22Rv1 (cell line): Measurements from ENCODE around the gene KCNA2.

Experiments
- ZFX ChIP-seq: fragments of 450-650 bp; IDR thresholded peaks from 2 replicates; pipeline ENCODE4 v1.6.1; 2017; ENCODE audit warnings: antibody characterized with exemption, borderline replicate concordance
- TF ChIP-seq, protein P1 (sequence below): fragments of 450-650 bp; IDR thresholded peaks from 2 replicates; pipeline ENCODE4 v1.5.1; 2017; ENCODE audit warnings: mild to moderate bottlenecking

DNA sequence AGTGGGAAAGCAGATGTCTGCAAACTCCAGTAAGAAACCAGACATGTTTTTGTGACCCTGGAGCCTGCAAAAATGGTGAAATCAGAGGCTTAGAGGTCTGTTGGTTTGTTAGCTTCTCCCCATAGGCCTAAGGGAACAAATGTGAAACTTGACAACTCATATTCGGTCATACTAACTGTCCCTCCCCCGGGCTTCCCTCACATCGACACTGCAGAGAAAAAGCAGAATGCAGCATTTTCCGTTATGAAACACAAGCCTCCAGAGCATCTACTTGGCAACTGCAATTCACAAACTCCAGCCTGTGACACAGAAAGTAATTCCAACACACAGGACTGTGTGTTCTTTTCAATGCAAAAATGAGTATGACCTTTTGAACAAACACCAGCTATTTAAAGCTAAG lies 3.7 kb downstream of the KCNA2 start:
- TF ChIP-seq, protein P1, sequence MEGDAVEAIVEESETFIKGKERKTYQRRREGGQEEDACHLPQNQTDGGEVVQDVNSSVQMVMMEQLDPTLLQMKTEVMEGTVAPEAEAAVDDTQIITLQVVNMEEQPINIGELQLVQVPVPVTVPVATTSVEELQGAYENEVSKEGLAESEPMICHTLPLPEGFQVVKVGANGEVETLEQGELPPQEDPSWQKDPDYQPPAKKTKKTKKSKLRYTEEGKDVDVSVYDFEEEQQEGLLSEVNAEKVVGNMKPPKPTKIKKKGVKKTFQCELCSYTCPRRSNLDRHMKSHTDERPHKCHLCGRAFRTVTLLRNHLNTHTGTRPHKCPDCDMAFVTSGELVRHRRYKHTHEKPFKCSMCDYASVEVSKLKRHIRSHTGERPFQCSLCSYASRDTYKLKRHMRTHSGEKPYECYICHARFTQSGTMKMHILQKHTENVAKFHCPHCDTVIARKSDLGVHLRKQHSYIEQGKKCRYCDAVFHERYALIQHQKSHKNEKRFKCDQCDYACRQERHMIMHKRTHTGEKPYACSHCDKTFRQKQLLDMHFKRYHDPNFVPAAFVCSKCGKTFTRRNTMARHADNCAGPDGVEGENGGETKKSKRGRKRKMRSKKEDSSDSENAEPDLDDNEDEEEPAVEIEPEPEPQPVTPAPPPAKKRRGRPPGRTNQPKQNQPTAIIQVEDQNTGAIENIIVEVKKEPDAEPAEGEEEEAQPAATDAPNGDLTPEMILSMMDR = no peak
- no peak for TF ChIP-seq ZFX
